CD8-positive, alpha-beta memory T cell (primary cell): Measurements from ENCODE around the gene RERE. TPM values are rescaled to one million over a fixed set of nuclear protein-coding genes. Genes with fewer than 3 reads are reported as not detected.

Source experiments
- CTCF ChIA-PET: fragments of 350-600 bp; sonication (Branson Sonifier 250); formaldehyde crosslinking; loops from one replicate; lab custom pipeline; 2021; ENCODE audit warnings: antibody characterized with exemption; lab: Charles Lee
- POLR2A ChIA-PET: fragments of 350-600 bp; sonication (Branson Sonifier 250); formaldehyde crosslinking; loops from one replicate; lab custom pipeline; 2021; ENCODE audit warnings: antibody characterized with exemption; lab: Charles Lee
- DNase-seq, 5 donors: peaks; one replicate each; pipeline versions ENCODE4 v3.0.0 to v3.0.0-alpha.2; 2020 to 2022; ENCODE audit warnings: mixed read lengths in 1 of 5
- H3K27ac ChIP-seq: one replicate; pipeline ENCODE4 v1.7.0; 2013; ENCODE audit warnings: low read depth, mild to moderate bottlenecking, low read length, moderate library complexity
- H3K27me3 ChIP-seq: 2 replicates; pipeline ENCODE4 v1.7.0; 2013; ENCODE audit warnings: low read length, mild to moderate bottlenecking; ENCODE audit not compliant: insufficient read depth, poor library complexity, severe bottlenecking
- H3K36me3 ChIP-seq: 2 replicates; pipeline ENCODE4 v1.7.0; 2013; ENCODE audit warnings: mild to moderate bottlenecking, low read length, moderate library complexity; ENCODE audit not compliant: insufficient read depth
- H3K4me1 ChIP-seq: 2 replicates; pipeline ENCODE4 v1.7.0; 2013; ENCODE audit warnings: mild to moderate bottlenecking, low read length, moderate library complexity; ENCODE audit not compliant: insufficient read depth
- H3K4me3 ChIP-seq: 2 replicates; pipeline ENCODE4 v1.7.0; 2013; ENCODE audit warnings: mild to moderate bottlenecking, low read length
- H3K9me3 ChIP-seq: 2 replicates; pipeline ENCODE4 v1.7.0; 2013; ENCODE audit warnings: mild to moderate bottlenecking, low read length
- H3K27ac Mint-ChIP-seq, 8 donors: one replicate each; pipeline ENCODE4 v1.8.0; 2020 to 2021; ENCODE audit warnings: mixed read lengths in 8 of 8, mild to moderate bottlenecking in 6 of 8, inconsistent platforms in 3 of 8, moderate library complexity in 3 of 8
- H3K27me3 Mint-ChIP-seq, 2 donors: one replicate each; pipeline ENCODE4 v1.8.0; 2020 to 2021; ENCODE audit warnings: mixed read lengths in 2 of 2, mild to moderate bottlenecking in 1 of 2, moderate library complexity in 1 of 2
- H3K36me3 Mint-ChIP-seq, 3 donors: one replicate each; pipeline ENCODE4 v1.8.0; 2020 to 2021; ENCODE audit warnings: mixed read lengths in 3 of 3, inconsistent platforms in 1 of 3, mild to moderate bottlenecking in 1 of 3
- H3K4me1 Mint-ChIP-seq, 3 donors: one replicate each; pipeline ENCODE4 v1.8.0; 2020 to 2021; ENCODE audit warnings: mixed read lengths in 3 of 3, inconsistent platforms in 1 of 3, mild to moderate bottlenecking in 1 of 3
- H3K4me3 Mint-ChIP-seq, 7 donors: one replicate each; pipeline ENCODE4 v1.8.0; 2020 to 2021; ENCODE audit warnings: mixed read lengths in 7 of 7, mild to moderate bottlenecking in 6 of 7, moderate library complexity in 4 of 7, inconsistent platforms in 2 of 7
- H3K9me3 Mint-ChIP-seq, 5 donors: one replicate each; pipeline ENCODE4 v1.8.0; 2020 to 2022; ENCODE audit warnings: mixed read lengths in 5 of 5, mild to moderate bottlenecking in 3 of 5, moderate library complexity in 2 of 5, inconsistent platforms in 1 of 5
- polyA plus RNA-seq: library from polyadenylated mRNA; unstranded; fragments of 300-500 nt; fragmentation: Illumina TruSeq; gene quantifications from one replicate; pipeline ENCODE4 v1.2.3, GENCODE V29; 2021
- total RNA-seq, 2 experiments: library from RNA; stranded (reverse); gene quantifications; one replicate each; pipeline ENCODE4 v1.2.3, GENCODE V29; 2021

Gene RERE
- total RNA-seq (10 to 100 TPM; 37.9 to 39.2 TPM), polyA plus RNA-seq (10.9 TPM)

GRCh38 chr1:8817412-8818324, at the start of gene RERE:
Gene RERE, minus strand, starts transcription at chr1:8817640.
- peaks cover 24% of the 10 kb centered on the region for H3K4me1 ChIP-seq
- no peaks in the 10 kb centered on the region for H3K9me3 Mint-ChIP-seq
- H3K27ac ChIP-seq, result peak within 1 kb of the TSS; percentile 93
- DNase-seq, result peak; percentile 94 to 98 (median 97)
- peaks cover 0 to 10% (median 0%) of the 10 kb centered on the region in 3 donors for H3K36me3 Mint-ChIP-seq
- peak within 1 kb of the TSS; percentile 80 for H3K4me3 ChIP-seq
- no peaks in the 10 kb centered on the region for H3K27me3 ChIP-seq
- peaks cover 37 to 46% (median 46%) of the 10 kb centered on the region in 3 donors for H3K4me1 Mint-ChIP-seq
- peaks cover 6 to 13% of the 10 kb centered on the region in 2 donors for H3K27me3 Mint-ChIP-seq
- POLR2A ChIA-PET, result interaction anchor here (0.7 to 1.0 kb wide), 4 partner anchors 11 to 869 kb away, joined by 6 to 13 read pairs (median 8); partner anchors contain the start of gene ENO1
- peak within 1 kb of the TSS; percentile 89 to 100 (median 97) for H3K27ac Mint-ChIP-seq
- no peaks in the 10 kb centered on the region for H3K36me3 ChIP-seq
- CTCF ChIA-PET, result interaction anchor here (1.5 kb wide), 1 partner anchor 31 kb away, joined by 10 read pairs; no protein-coding TSS in a partner anchor
- H3K4me3 Mint-ChIP-seq, result peak within 1 kb of the TSS; percentile 86 to 98 (median 91)
- no peaks in the 10 kb centered on the region for H3K9me3 ChIP-seq

DNA sequence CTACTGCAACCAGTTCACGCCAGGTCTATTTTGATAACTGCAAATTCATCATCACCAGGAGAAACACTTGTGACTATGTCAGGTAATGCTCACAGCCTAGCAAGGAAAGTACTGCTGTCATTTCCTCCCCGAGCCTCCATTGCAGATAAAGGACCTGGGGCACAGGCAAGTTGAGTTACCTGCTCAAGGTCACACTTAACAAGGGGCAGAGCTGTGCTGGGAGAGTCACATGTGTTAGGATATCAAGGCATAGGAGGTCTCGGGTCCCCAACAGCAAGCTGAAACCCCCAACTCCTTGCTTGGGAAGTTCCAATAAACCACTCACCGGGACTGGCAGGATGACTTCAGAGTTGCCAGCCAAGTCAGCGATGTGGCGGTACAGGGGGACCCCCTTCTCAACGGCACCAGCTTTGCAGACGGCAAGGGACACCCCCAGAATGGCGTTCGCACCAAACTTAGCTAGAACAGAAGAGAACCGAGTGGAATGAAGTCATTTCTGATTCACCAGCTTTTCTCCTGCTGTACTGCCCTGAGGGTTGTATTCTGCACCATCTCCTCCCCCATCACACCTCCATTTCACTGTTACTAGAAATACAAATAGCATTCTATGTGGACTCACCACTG, 49.5 kb upstream of the RERE start:
- POLR2A ChIA-PET, result interaction anchor here (1.9 kb wide), 1 partner anchor 11 kb away, joined by 6 read pairs; the partner anchor contains the start of gene ENO1
- no peak for DNase-seq
- Mint-ChIP-seq H3K27ac (peak overlapping the region in 4 of 8 donors; percentile 23 to 65 (median 58)), H3K4me1 (peaks cover 11 to 29% (median 27%) of the 10 kb centered on the region in 3 donors), H3K36me3 (peaks cover 11 to 94% (median 28%) of the 10 kb centered on the region in 3 donors), H3K27me3 (no peaks in the 10 kb centered on the region), H3K4me3 (no peak overlapping the region), H3K9me3 (no peaks in the 10 kb centered on the region)
- Histone ChIP-seq H3K9me3 (no peaks in the 10 kb centered on the region), H3K36me3 (peaks cover 91% of the 10 kb centered on the region), H3K4me1 (peaks cover 10% of the 10 kb centered on the region), H3K27me3 (no peaks in the 10 kb centered on the region), H3K4me3 (no peak overlapping the region), H3K27ac (no peak overlapping the region)
- CTCF ChIA-PET, result interaction anchor here (1.2 to 3.0 kb wide), 3 partner anchors 10 to 18 kb away, joined by 3 to 13 read pairs (median 9); partner anchors contain the start of gene ENO1

DNA sequence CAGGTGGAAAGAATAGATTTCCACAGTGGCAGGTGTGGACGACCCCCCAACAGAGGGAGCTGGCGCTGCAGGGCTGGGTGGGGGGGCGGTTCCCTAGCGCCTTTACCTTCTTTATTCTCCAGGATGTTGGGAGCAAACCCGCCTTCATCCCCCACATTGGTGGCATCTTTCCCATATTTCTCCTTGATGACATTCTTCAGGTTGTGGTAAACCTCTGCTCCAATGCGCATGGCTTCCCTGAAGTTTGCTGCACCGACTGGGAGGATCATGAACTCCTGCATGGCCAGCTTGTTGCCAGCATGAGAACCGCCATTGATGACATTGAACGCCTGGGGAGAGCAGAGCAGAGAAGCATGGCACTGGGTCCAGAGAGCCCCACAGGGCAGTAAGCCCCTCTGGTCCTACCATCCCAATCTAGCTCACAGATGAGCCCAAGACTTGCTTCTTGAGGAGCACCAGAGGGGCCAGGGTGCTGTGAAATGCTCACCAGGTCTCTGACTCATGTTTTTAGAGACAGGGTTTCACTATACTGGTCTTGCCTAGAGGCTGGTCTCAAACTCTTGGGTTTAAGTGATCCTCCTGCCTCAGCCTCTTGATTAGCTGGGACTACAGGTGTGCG, 48.8 kb upstream of the RERE start:
- Mint-ChIP-seq H3K27ac (peak overlapping the region in 4 of 8 donors; percentile 10 to 61 (median 54)), H3K27me3 (no peaks in the 10 kb centered on the region), H3K36me3 (peaks cover 11 to 93% (median 27%) of the 10 kb centered on the region in 3 donors), H3K9me3 (no peaks in the 10 kb centered on the region), H3K4me3 (no peak overlapping the region), H3K4me1 (peaks cover 10 to 23% (median 20%) of the 10 kb centered on the region in 3 donors)
- Histone ChIP-seq H3K9me3 (no peaks in the 10 kb centered on the region), H3K36me3 (peaks cover 87% of the 10 kb centered on the region), H3K4me3 (no peak overlapping the region), H3K4me1 (peaks cover 4% of the 10 kb centered on the region), H3K27me3 (no peaks in the 10 kb centered on the region), H3K27ac (no peak overlapping the region)
- POLR2A ChIA-PET, result interaction anchor here (0.7 to 1.9 kb wide), 2 partner anchors 11 to 883 kb away, joined by 5 to 6 read pairs; partner anchors contain the start of gene ENO1
- CTCF ChIA-PET, result interaction anchor here (1.0 to 3.0 kb wide), 3 partner anchors 8 to 13 kb away, joined by 3 to 13 read pairs (median 3); partner anchors contain the start of gene ENO1
- no peak for DNase-seq

- Histone ChIP-seq H3K4me3 (no peak overlapping the region), H3K4me1 (no peaks in the 10 kb centered on the region), H3K27me3 (no peaks in the 10 kb centered on the region), H3K9me3 (no peaks in the 10 kb centered on the region), H3K27ac (no peak overlapping the region), H3K36me3 (peaks cover 82% of the 10 kb centered on the region)
- peak overlapping the region in 1 of 8 donors; percentile 21 for H3K27ac Mint-ChIP-seq
- H3K4me1 Mint-ChIP-seq, result peaks cover 8 to 18% (median 8%) of the 10 kb centered on the region in 3 donors
- ChIA-PET POLR2A (interaction anchor here (0.6 to 0.9 kb wide), 2 partner anchors 123 to 902 kb away, joined by 3 read pairs; no protein-coding TSS in a partner anchor), CTCF (interaction anchor here (1.2 to 8.8 kb wide), 2 partner anchors 14 to 15 kb away, joined by 5 to 82 read pairs; partner anchors contain the start of gene ENO1)
- peaks cover 19 to 91% (median 24%) of the 10 kb centered on the region in 3 donors for H3K36me3 Mint-ChIP-seq
- peaks cover 0 to 2% of the 10 kb centered on the region in 2 donors for H3K27me3 Mint-ChIP-seq
- no peak overlapping the region for H3K4me3 Mint-ChIP-seq
- no peak for DNase-seq
- H3K9me3 Mint-ChIP-seq, result no peaks in the 10 kb centered on the region
Observed at GRCh38 chr1:8864713-8865344, 47.4 kb upstream of the RERE start.

DNA sequence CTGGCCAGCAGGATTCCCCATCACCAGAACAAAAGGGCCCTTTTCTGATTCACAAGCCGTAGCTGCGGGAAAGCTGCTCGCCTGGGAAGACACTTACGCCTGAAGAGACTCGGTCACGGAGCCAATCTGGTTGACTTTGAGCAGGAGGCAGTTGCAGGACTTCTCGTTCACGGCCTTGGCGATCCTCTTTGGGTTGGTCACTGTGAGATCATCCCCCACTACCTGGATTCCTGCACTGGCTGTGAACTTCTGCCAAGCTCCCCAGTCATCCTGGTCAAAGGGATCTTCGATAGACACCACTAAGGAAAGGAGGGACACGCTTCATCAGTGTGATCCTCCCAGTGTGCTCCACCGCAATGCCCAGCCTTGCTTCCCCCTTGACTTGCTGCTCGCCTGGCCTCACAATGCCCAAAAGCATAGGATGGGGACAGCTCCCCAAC, 46.4 kb upstream of the RERE start:
- peaks cover 0 to 2% of the 10 kb centered on the region in 2 donors for H3K27me3 Mint-ChIP-seq
- Histone ChIP-seq H3K9me3 (no peaks in the 10 kb centered on the region), H3K36me3 (peaks cover 74% of the 10 kb centered on the region), H3K27me3 (no peaks in the 10 kb centered on the region), H3K4me1 (no peaks in the 10 kb centered on the region), H3K4me3 (no peak overlapping the region), H3K27ac (no peak overlapping the region)
- peaks cover 14 to 89% (median 23%) of the 10 kb centered on the region in 3 donors for H3K36me3 Mint-ChIP-seq
- ChIA-PET CTCF (interaction anchor here (2.6 to 8.8 kb wide), 4 partner anchors 11 to 126 kb away, joined by 7 to 82 read pairs (median 48); partner anchors contain the start of gene ENO1), POLR2A (interaction anchor here (0.6 to 0.7 kb wide), 2 partner anchors 9 to 13 kb away, joined by 3 to 5 read pairs; no protein-coding TSS in a partner anchor)
- H3K9me3 Mint-ChIP-seq, result no peaks in the 10 kb centered on the region
- peak overlapping the region in 2 of 8 donors; percentile 19 to 86 for H3K27ac Mint-ChIP-seq
- no peak for DNase-seq
- H3K4me1 Mint-ChIP-seq, result peaks cover 7 to 20% (median 16%) of the 10 kb centered on the region in 3 donors
- no peak overlapping the region for H3K4me3 Mint-ChIP-seq

GRCh38 chr1:8863138-8863537, 45.7 kb upstream of the RERE start:
- no peak for DNase-seq
- no peaks in the 10 kb centered on the region for H3K9me3 ChIP-seq
- H3K4me3 Mint-ChIP-seq, result no peak overlapping the region
- no peaks in the 10 kb centered on the region for H3K4me1 ChIP-seq
- POLR2A ChIA-PET, result interaction anchor here (0.6 to 1.6 kb wide), 2 partner anchors 13 to 15 kb away, joined by 5 to 10 read pairs; partner anchors contain the start of gene ENO1
- peaks cover 12 to 26% (median 23%) of the 10 kb centered on the region in 3 donors for H3K4me1 Mint-ChIP-seq
- H3K36me3 Mint-ChIP-seq, result peaks cover 14 to 92% (median 23%) of the 10 kb centered on the region in 3 donors
- H3K36me3 ChIP-seq, result peaks cover 75% of the 10 kb centered on the region
- no peaks in the 10 kb centered on the region for H3K9me3 Mint-ChIP-seq
- peaks cover 0 to 2% of the 10 kb centered on the region in 2 donors for H3K27me3 Mint-ChIP-seq
- H3K4me3 ChIP-seq, result no peak overlapping the region
- CTCF ChIA-PET, result interaction anchor here (0.6 to 8.8 kb wide), 9 partner anchors 10 to 126 kb away, joined by 3 to 82 read pairs (median 4); partner anchors contain the start of gene ENO1
- H3K27ac Mint-ChIP-seq, result peak overlapping the region in 5 of 8 donors; percentile 40 to 86 (median 47)
- no peaks in the 10 kb centered on the region for H3K27me3 ChIP-seq
- no peak overlapping the region for H3K27ac ChIP-seq
